ENCODE results near the gene WAPL. TPM values are rescaled to one million over a fixed set of nuclear protein-coding genes. Genes with fewer than 3 reads are reported as not detected.

The WAPL gene
- total RNA-seq, 1 donor from 2014 or later, result 33.4 TPM

- Mint-ChIP-seq H3K27ac (ENCODE audit: unreplicated experiment) (no peak overlapping the region), H3K9me3 (ENCODE audit: unreplicated experiment) (peaks cover 1% of the 10 kb centered on the region), H3K4me3 (ENCODE audit: unreplicated experiment) (no peak overlapping the region), H3K36me3 (ENCODE audit: unreplicated experiment) (no peaks in the 10 kb centered on the region), H3K4me1 (ENCODE audit: low read depth, unreplicated experiment) (peaks cover 2% of the 10 kb centered on the region), H3K27me3 (ENCODE audit: unreplicated experiment) (peaks cover 2% of the 10 kb centered on the region)
- DNase-seq, result no peak
- no peak for TF ChIP-seq CTCF (IDR thresholded peaks at IDR 0.05; ENCODE audit: partially characterized antibody, unreplicated experiment)
Observed at GRCh38 chr10:86436963-86437362, 84.6 kb downstream of the WAPL start.

- peaks cover 1% of the 10 kb centered on the region for H3K9me3 Mint-ChIP-seq (ENCODE audit: unreplicated experiment)
- peaks cover 2% of the 10 kb centered on the region for H3K27me3 Mint-ChIP-seq (ENCODE audit: unreplicated experiment)
- no peak for TF ChIP-seq CTCF (IDR thresholded peaks at IDR 0.05; ENCODE audit: partially characterized antibody, unreplicated experiment)
- no peak for DNase-seq
- no peaks in the 10 kb centered on the region for H3K36me3 Mint-ChIP-seq (ENCODE audit: unreplicated experiment)
- H3K4me1 Mint-ChIP-seq (ENCODE audit: low read depth, unreplicated experiment), result peaks cover 2% of the 10 kb centered on the region
- no peak overlapping the region for H3K27ac Mint-ChIP-seq (ENCODE audit: unreplicated experiment)
- no peak overlapping the region for H3K4me3 Mint-ChIP-seq (ENCODE audit: unreplicated experiment)
Observed at GRCh38 chr10:86434656-86435055, 86.9 kb downstream of the WAPL start.

- H3K36me3 Mint-ChIP-seq (ENCODE audit: unreplicated experiment), result no peaks in the 10 kb centered on the region
Observed at GRCh38 chr10:86423739-86424138, 97.9 kb downstream of the WAPL start.

GRCh38 chr10:86419101-86419500 is 102.5 kb downstream of the WAPL start:
- no peak for DNase-seq
- no peaks in the 10 kb centered on the region for H3K36me3 Mint-ChIP-seq (ENCODE audit: unreplicated experiment)
- H3K4me3 Mint-ChIP-seq (ENCODE audit: unreplicated experiment), result no peak overlapping the region
- H3K27me3 Mint-ChIP-seq (ENCODE audit: unreplicated experiment), result no peaks in the 10 kb centered on the region
- no peak overlapping the region for H3K27ac Mint-ChIP-seq (ENCODE audit: unreplicated experiment)
- H3K9me3 Mint-ChIP-seq (ENCODE audit: unreplicated experiment), result no peaks in the 10 kb centered on the region
- TF ChIP-seq CTCF (IDR thresholded peaks at IDR 0.05; ENCODE audit: partially characterized antibody, unreplicated experiment), result no peak
- no peaks in the 10 kb centered on the region for H3K4me1 Mint-ChIP-seq (ENCODE audit: low read depth, unreplicated experiment)

More at GRCh38 chr10:86423739-86424138, 97.9 kb downstream of the WAPL start:
- no peaks in the 10 kb centered on the region for H3K27me3 Mint-ChIP-seq (ENCODE audit: unreplicated experiment)
- H3K4me1 Mint-ChIP-seq (ENCODE audit: low read depth, unreplicated experiment), result no peaks in the 10 kb centered on the region
- H3K27ac Mint-ChIP-seq (ENCODE audit: unreplicated experiment), result no peak overlapping the region
- H3K9me3 Mint-ChIP-seq (ENCODE audit: unreplicated experiment), result no peaks in the 10 kb centered on the region
- no peak for DNase-seq
- TF ChIP-seq CTCF (IDR thresholded peaks at IDR 0.05; ENCODE audit: partially characterized antibody, unreplicated experiment), result no peak
- no peak overlapping the region for H3K4me3 Mint-ChIP-seq (ENCODE audit: unreplicated experiment)

- no peak for TF ChIP-seq CTCF (IDR thresholded peaks at IDR 0.05; ENCODE audit: partially characterized antibody, unreplicated experiment)
- Mint-ChIP-seq H3K36me3 (ENCODE audit: unreplicated experiment) (no peaks in the 10 kb centered on the region), H3K9me3 (ENCODE audit: unreplicated experiment) (no peaks in the 10 kb centered on the region), H3K4me1 (ENCODE audit: low read depth, unreplicated experiment) (no peaks in the 10 kb centered on the region), H3K4me3 (ENCODE audit: unreplicated experiment) (no peak overlapping the region), H3K27ac (ENCODE audit: unreplicated experiment) (no peak overlapping the region), H3K27me3 (ENCODE audit: unreplicated experiment) (no peaks in the 10 kb centered on the region)
- DNase-seq, result no peak
Observed at GRCh38 chr10:86415583-86415982, 106.0 kb downstream of the WAPL start.
